Activated T-cell treated with anti-CD3 and anti-CD28 coated beads, Interleukin-2, amount 50 U/mL, for 72 hours (primary cell): ENCODE data around the gene CMIP. TPM values are rescaled to one million over a fixed set of nuclear protein-coding genes. Genes with fewer than 3 reads are reported as not detected.

Source experiments
- ATAC-seq, 2 donors: fragments of 150-1000 bp; cut with Tn5 transposase; replicated peaks in 1 of 2; 2 replicates each; pipeline ENCODE4 v1.10.0; 2021; ENCODE audit warnings: moderate library complexity in 2 of 2, mild to moderate bottlenecking in 1 of 2
- DNase-seq, 2 donors: peaks; one replicate each; pipeline ENCODE4 v3.0.0; 2021 to 2022; ENCODE audit warnings: mixed read lengths in 1 of 2
- H3K27ac Mint-ChIP-seq: one replicate; pipeline ENCODE4 v1.8.0; 2022; ENCODE audit warnings: mild to moderate bottlenecking, moderate library complexity, mixed read lengths
- H3K27me3 Mint-ChIP-seq: one replicate; pipeline ENCODE4 v1.8.0; 2022; ENCODE audit warnings: low read depth, mixed read lengths
- H3K36me3 Mint-ChIP-seq, 2 donors: one replicate each; pipeline ENCODE4 v1.8.0; 2022; ENCODE audit warnings: mixed read lengths in 2 of 2, mild to moderate bottlenecking in 1 of 2; ENCODE audit not compliant: insufficient read depth in 2 of 2
- H3K4me1 Mint-ChIP-seq: one replicate; pipeline ENCODE4 v1.8.0; 2022; ENCODE audit warnings: low read depth, mixed read lengths
- H3K4me3 Mint-ChIP-seq, 2 donors: one replicate each; pipeline ENCODE4 v1.8.0; 2022; ENCODE audit warnings: mild to moderate bottlenecking in 2 of 2, mixed read lengths in 2 of 2, moderate library complexity in 2 of 2
- H3K9me3 Mint-ChIP-seq, 2 donors: one replicate each; pipeline ENCODE4 v1.8.0; 2022; ENCODE audit warnings: mixed read lengths in 2 of 2
- total RNA-seq, 2 donors: library from RNA; stranded (reverse); gene quantifications; one replicate each; pipeline ENCODE4 v1.2.3, GENCODE V29; 2022

CMIP gene
- total RNA-seq, 2 donors from 2014 or later: 53.1 to 59.0 TPM

GRCh38 chr16:81553080-81553813 lies 108.6 kb downstream of the CMIP start:
- no peak overlapping the region for H3K27ac Mint-ChIP-seq
- no peaks in the 10 kb centered on the region for H3K9me3 Mint-ChIP-seq
- no peak overlapping the region for H3K4me3 Mint-ChIP-seq
- no peaks in the 10 kb centered on the region for H3K27me3 Mint-ChIP-seq
- no peak for ATAC-seq
- peaks cover 0 to 2% of the 10 kb centered on the region in 2 donors for H3K36me3 Mint-ChIP-seq
- DNase-seq: no peak
- H3K4me1 Mint-ChIP-seq: peaks cover 43% of the 10 kb centered on the region

- no peak for DNase-seq
- Mint-ChIP-seq H3K27ac (no peak overlapping the region), H3K36me3 (peaks cover 0 to 2% of the 10 kb centered on the region in 2 donors), H3K9me3 (no peaks in the 10 kb centered on the region), H3K4me3 (no peak overlapping the region), H3K4me1 (peaks cover 48% of the 10 kb centered on the region), H3K27me3 (no peaks in the 10 kb centered on the region)
- ATAC-seq: no peak
Observed at GRCh38 chr16:81553814-81554675, 109.4 kb downstream of the CMIP start.

GRCh38 chr16:81554979-81555378 lies 110.4 kb downstream of the CMIP start:
- Mint-ChIP-seq H3K4me1 (peaks cover 48% of the 10 kb centered on the region), H3K27ac (no peak overlapping the region)

GRCh38 chr16:81555660-81556059 lies 111.1 kb downstream of the CMIP start:
- no peaks in the 10 kb centered on the region for H3K9me3 Mint-ChIP-seq
- peaks cover 0 to 2% of the 10 kb centered on the region in 2 donors for H3K36me3 Mint-ChIP-seq
- H3K27ac Mint-ChIP-seq: no peak overlapping the region
- H3K27me3 Mint-ChIP-seq: no peaks in the 10 kb centered on the region
- H3K4me3 Mint-ChIP-seq: no peak overlapping the region
- no peak for ATAC-seq
- no peak for DNase-seq
- H3K4me1 Mint-ChIP-seq: peaks cover 45% of the 10 kb centered on the region

More at GRCh38 chr16:81554979-81555378, 110.4 kb downstream of the CMIP start:
- Mint-ChIP-seq H3K4me3 (no peak overlapping the region), H3K36me3 (peaks cover 0 to 2% of the 10 kb centered on the region in 2 donors), H3K27me3 (no peaks in the 10 kb centered on the region), H3K9me3 (no peaks in the 10 kb centered on the region)
- ATAC-seq (no peak), DNase-seq (no peak)

GRCh38 chr16:81556715-81557284 lies 112.2 kb downstream of the CMIP start:
- no peak for DNase-seq
- Mint-ChIP-seq H3K4me1 (peaks cover 34% of the 10 kb centered on the region), H3K27ac (no peak overlapping the region), H3K36me3 (no peaks in the 10 kb centered on the region), H3K9me3 (no peaks in the 10 kb centered on the region), H3K4me3 (no peak overlapping the region), H3K27me3 (no peaks in the 10 kb centered on the region)
- no peak for ATAC-seq

GRCh38 chr16:81558077-81558443 lies 113.5 kb downstream of the CMIP start:
- Mint-ChIP-seq H3K4me3 (no peak overlapping the region), H3K36me3 (no peaks in the 10 kb centered on the region), H3K9me3 (no peaks in the 10 kb centered on the region), H3K27ac (no peak overlapping the region), H3K4me1 (peaks cover 31% of the 10 kb centered on the region), H3K27me3 (no peaks in the 10 kb centered on the region)
- ATAC-seq (no peak), DNase-seq (no peak)

GRCh38 chr16:81558444-81559175 lies 114.0 kb downstream of the CMIP start:
- Mint-ChIP-seq H3K27ac (no peak overlapping the region), H3K4me3 (no peak overlapping the region), H3K27me3 (no peaks in the 10 kb centered on the region), H3K36me3 (no peaks in the 10 kb centered on the region), H3K4me1 (peaks cover 25% of the 10 kb centered on the region), H3K9me3 (no peaks in the 10 kb centered on the region)
- ATAC-seq (no peak), DNase-seq (no peak)

- Mint-ChIP-seq H3K27me3 (no peaks in the 10 kb centered on the region), H3K4me3 (no peak overlapping the region), H3K4me1 (peaks cover 15% of the 10 kb centered on the region), H3K9me3 (no peaks in the 10 kb centered on the region), H3K27ac (no peak overlapping the region), H3K36me3 (no peaks in the 10 kb centered on the region)
- ATAC-seq (no peak), DNase-seq (no peak)
Observed at GRCh38 chr16:81560979-81561657, 116.5 kb downstream of the CMIP start.

- no peak overlapping the region for H3K4me3 Mint-ChIP-seq
- no peaks in the 10 kb centered on the region for H3K36me3 Mint-ChIP-seq
- peaks cover 21% of the 10 kb centered on the region for H3K4me1 Mint-ChIP-seq
- H3K9me3 Mint-ChIP-seq: no peaks in the 10 kb centered on the region
- ATAC-seq (no peak), DNase-seq (no peak)
- H3K27me3 Mint-ChIP-seq: no peaks in the 10 kb centered on the region
- no peak overlapping the region for H3K27ac Mint-ChIP-seq
Observed at GRCh38 chr16:81562174-81562849, 117.7 kb downstream of the CMIP start.

- Mint-ChIP-seq H3K9me3 (no peaks in the 10 kb centered on the region), H3K36me3 (no peaks in the 10 kb centered on the region), H3K27me3 (no peaks in the 10 kb centered on the region), H3K4me1 (peaks cover 27% of the 10 kb centered on the region), H3K27ac (no peak overlapping the region), H3K4me3 (no peak overlapping the region)
- DNase-seq (no peak), ATAC-seq (no peak)
Observed at GRCh38 chr16:81562926-81563325, 118.3 kb downstream of the CMIP start.

GRCh38 chr16:81564421-81564911 lies 119.9 kb downstream of the CMIP start:
- DNase-seq (no peak), ATAC-seq (no peak)
- Mint-ChIP-seq H3K4me3 (no peak overlapping the region), H3K36me3 (no peaks in the 10 kb centered on the region), H3K27me3 (no peaks in the 10 kb centered on the region), H3K9me3 (no peaks in the 10 kb centered on the region), H3K4me1 (peaks cover 34% of the 10 kb centered on the region), H3K27ac (no peak overlapping the region)
